PC-9 (cell line): ENCODE measurements around the gene EFNA3. TPM values are rescaled to one million over a fixed set of nuclear protein-coding genes. Genes with fewer than 3 reads are reported as not detected.

Experiments used
- BruUV-seq: library from RNA; stranded (reverse); fragments of 400-500 nt; replicated peaks from 2 replicates; lab custom pipeline; 2021; lab: Mats Ljungman, UMichigan
- CTCF ChIA-PET: fragments of 300-600 bp; sonication (Branson Sonifier 250); formaldehyde crosslinking; loops from one replicate; lab custom pipeline; 2022; ENCODE audit warnings: antibody characterized with exemption; lab: Charles Lee
- POLR2A ChIA-PET: fragments of 300-600 bp; sonication (Branson Sonifier 250); formaldehyde crosslinking; loops from one replicate; lab custom pipeline; 2022; ENCODE audit warnings: antibody characterized with exemption; ENCODE audit not compliant: unreplicated experiment; lab: Charles Lee
- DNase-seq, 2 experiments: peaks; one replicate each; pipeline versions ENCODE4 v3.0.0 to v3.0.0-alpha.2; 2015 to 2022; ENCODE audit warnings: mixed read lengths in 1 of 2
- H2AFZ ChIP-seq: fragments of 200-600 bp; sonication (generic); 2 replicates; pipeline ENCODE4 v1.8.1; 2017; ENCODE audit warnings: antibody characterized with exemption
- H3F3A ChIP-seq: fragments of 200-600 bp; sonication (generic); 2 replicates; pipeline ENCODE4 v1.8.1; 2017; ENCODE audit warnings: antibody characterized with exemption, mild to moderate bottlenecking, low read depth; ENCODE audit not compliant: insufficient read depth
- H3K27ac ChIP-seq: fragments of 200-600 bp; sonication (generic); 2 replicates; pipeline ENCODE4 v1.6.1; 2016; ENCODE audit warnings: mixed run types
- H3K27me3 ChIP-seq: fragments of 200-600 bp; sonication (generic); 2 replicates; pipeline ENCODE4 v1.6.1; 2016; ENCODE audit warnings: low read depth, mixed run types; ENCODE audit not compliant: insufficient read depth
- H3K36me3 ChIP-seq: fragments of 200-600 bp; sonication (generic); 2 replicates; pipeline ENCODE4 v1.6.1; 2016; ENCODE audit warnings: low read depth, mixed run types
- H3K4me1 ChIP-seq: fragments of 200-600 bp; sonication (generic); replicated peaks from 2 replicates; pipeline ENCODE4 v1.6.1; 2016; ENCODE audit warnings: mixed run types; ENCODE audit not compliant: insufficient read depth
- H3K4me2 ChIP-seq: fragments of 200-600 bp; sonication (generic); 2 replicates; pipeline ENCODE4 v1.6.1; 2017; ENCODE audit warnings: mixed run types
- H3K4me3 ChIP-seq: fragments of 200-600 bp; sonication (generic); 2 replicates; pipeline ENCODE4 v1.6.1; 2016; ENCODE audit warnings: mixed run types
- H3K79me2 ChIP-seq: fragments of 200-600 bp; sonication (generic); 2 replicates; pipeline ENCODE4 v1.6.1; 2017; ENCODE audit warnings: low read depth, mixed run types
- H3K9me2 ChIP-seq: fragments of 200-600 bp; sonication (generic); 2 replicates; pipeline ENCODE4 v1.8.1; 2017; ENCODE audit warnings: mild to moderate bottlenecking; ENCODE audit not compliant: insufficient read depth
- H3K9me3 ChIP-seq: fragments of 200-600 bp; sonication (generic); 2 replicates; pipeline ENCODE4 v1.8.1; 2016; ENCODE audit warnings: low read depth; ENCODE audit not compliant: insufficient read depth
- H4K20me1 ChIP-seq: fragments of 200-600 bp; sonication (generic); 2 replicates; pipeline ENCODE4 v1.8.1; 2017; ENCODE audit not compliant: insufficient read depth
- EZH2 ChIP-seq: fragments of 200-600 bp; sonication (generic); IDR thresholded peaks from 2 replicates; pipeline ENCODE4 v1.8.0; 2017; ENCODE audit warnings: antibody characterized with exemption, low read depth
- intact Hi-C: fragments of 100-400 bp; cut with micrococcal nuclease; formaldehyde crosslinking; loops from one replicate; pipeline ENCODE4 v1.10.0; 2022; ENCODE audit not compliant: unreplicated experiment
- total RNA-seq: library from RNA; stranded (reverse); gene quantifications from 2 replicates; pipeline ENCODE4 v1.2.3, GENCODE V29; 2021
- TF ChIP-seq, protein P1 (sequence below): fragments of 200-600 bp; sonication (generic); conservative IDR thresholded peaks from 2 replicates; pipeline ENCODE4 v1.6.1; 2017; ENCODE audit warnings: mixed run types, antibody characterized with exemption, mild to moderate bottlenecking, moderate library complexity

EFNA3 gene
- total RNA-seq, 1 experiment from 2014 or later, result 6.7 TPM

DNA sequence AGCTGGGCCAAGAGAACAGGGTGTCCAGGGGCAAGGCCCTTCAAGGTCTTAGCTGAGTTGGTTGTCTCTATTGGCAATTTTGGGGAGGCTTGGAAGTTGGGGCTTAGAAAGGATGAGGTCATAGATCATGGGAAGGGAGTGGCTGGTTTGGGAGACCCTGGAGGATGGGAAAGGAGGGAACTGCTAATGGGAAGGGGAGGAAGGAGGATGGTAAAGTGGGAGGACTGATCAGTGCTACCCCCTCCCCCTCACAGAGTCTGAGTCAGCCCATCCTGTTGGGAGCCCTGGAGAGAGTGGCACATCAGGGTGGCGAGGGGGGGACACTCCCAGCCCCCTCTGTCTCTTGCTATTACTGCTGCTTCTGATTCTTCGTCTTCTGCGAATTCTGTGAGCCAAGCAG is 10.0 kb upstream of the EFNA3 start:
- Histone ChIP-seq H3K4me1 (peaks cover 15% of the 10 kb centered on the region), H3K9me3 (no peaks in the 10 kb centered on the region), H3K9me2 (no peaks in the 10 kb centered on the region), H3K79me2 (peaks cover 13% of the 10 kb centered on the region), H3K27ac (no peak overlapping the region), H3K36me3 (no peaks in the 10 kb centered on the region), H3F3A (peaks cover 32% of the 10 kb centered on the region; the same call in 1 of the 2 replicates), H3K27me3 (no peaks in the 10 kb centered on the region), H3K4me3 (no peak overlapping the region), H3K4me2 (no peak overlapping the region), H2AFZ (no peak overlapping the region), H4K20me1 (peaks cover 7% of the 10 kb centered on the region; the same call in 1 of the 2 replicates)
- TF ChIP-seq EZH2, result no peak
- TF ChIP-seq, protein P1, sequence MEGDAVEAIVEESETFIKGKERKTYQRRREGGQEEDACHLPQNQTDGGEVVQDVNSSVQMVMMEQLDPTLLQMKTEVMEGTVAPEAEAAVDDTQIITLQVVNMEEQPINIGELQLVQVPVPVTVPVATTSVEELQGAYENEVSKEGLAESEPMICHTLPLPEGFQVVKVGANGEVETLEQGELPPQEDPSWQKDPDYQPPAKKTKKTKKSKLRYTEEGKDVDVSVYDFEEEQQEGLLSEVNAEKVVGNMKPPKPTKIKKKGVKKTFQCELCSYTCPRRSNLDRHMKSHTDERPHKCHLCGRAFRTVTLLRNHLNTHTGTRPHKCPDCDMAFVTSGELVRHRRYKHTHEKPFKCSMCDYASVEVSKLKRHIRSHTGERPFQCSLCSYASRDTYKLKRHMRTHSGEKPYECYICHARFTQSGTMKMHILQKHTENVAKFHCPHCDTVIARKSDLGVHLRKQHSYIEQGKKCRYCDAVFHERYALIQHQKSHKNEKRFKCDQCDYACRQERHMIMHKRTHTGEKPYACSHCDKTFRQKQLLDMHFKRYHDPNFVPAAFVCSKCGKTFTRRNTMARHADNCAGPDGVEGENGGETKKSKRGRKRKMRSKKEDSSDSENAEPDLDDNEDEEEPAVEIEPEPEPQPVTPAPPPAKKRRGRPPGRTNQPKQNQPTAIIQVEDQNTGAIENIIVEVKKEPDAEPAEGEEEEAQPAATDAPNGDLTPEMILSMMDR, result no peak
- no TSS peak for BruUV-seq
- intact Hi-C loops, result no loop called here
- POLR2A ChIA-PET, result interaction anchor here (0.6 kb wide), 1 partner anchor 50 kb away, joined by 3 read pairs; no protein-coding TSS in a partner anchor
- CTCF ChIA-PET, result interaction anchor here (0.7 kb wide), 1 partner anchor 31 kb away, joined by 6 read pairs; no protein-coding TSS in a partner anchor
- no peak for DNase-seq

- H3K9me3 ChIP-seq, result no peaks in the 10 kb centered on the region
- H3K4me1 ChIP-seq, result peaks cover 10% of the 10 kb centered on the region
- H3K27me3 ChIP-seq, result no peaks in the 10 kb centered on the region
- no peak overlapping the region for H3K27ac ChIP-seq
- no peaks in the 10 kb centered on the region for H3K9me2 ChIP-seq
- intact Hi-C loops, result no loop called here
- TF ChIP-seq, protein P1, result no peak
- no peak for TF ChIP-seq EZH2
- peaks cover 2% of the 10 kb centered on the region; the same call in 1 of the 2 replicates for H4K20me1 ChIP-seq
- no peak for DNase-seq
- BruUV-seq, result no TSS peak
- no peak overlapping the region for H3K4me2 ChIP-seq
- no peaks in the 10 kb centered on the region for H3K36me3 ChIP-seq
- peaks cover 7% of the 10 kb centered on the region for H3K79me2 ChIP-seq
- peaks cover 26% of the 10 kb centered on the region; the same call in 1 of the 2 replicates for H3F3A ChIP-seq
- no peak overlapping the region for H2AFZ ChIP-seq
- ChIA-PET CTCF (no interaction called here), POLR2A (interaction anchor here (0.6 kb wide), 1 partner anchor 182 kb away, joined by 3 read pairs; no protein-coding TSS in a partner anchor)
- no peak overlapping the region for H3K4me3 ChIP-seq
Measured at GRCh38 chr1:155069551-155070157, 9.0 kb upstream of the EFNA3 start.

DNA sequence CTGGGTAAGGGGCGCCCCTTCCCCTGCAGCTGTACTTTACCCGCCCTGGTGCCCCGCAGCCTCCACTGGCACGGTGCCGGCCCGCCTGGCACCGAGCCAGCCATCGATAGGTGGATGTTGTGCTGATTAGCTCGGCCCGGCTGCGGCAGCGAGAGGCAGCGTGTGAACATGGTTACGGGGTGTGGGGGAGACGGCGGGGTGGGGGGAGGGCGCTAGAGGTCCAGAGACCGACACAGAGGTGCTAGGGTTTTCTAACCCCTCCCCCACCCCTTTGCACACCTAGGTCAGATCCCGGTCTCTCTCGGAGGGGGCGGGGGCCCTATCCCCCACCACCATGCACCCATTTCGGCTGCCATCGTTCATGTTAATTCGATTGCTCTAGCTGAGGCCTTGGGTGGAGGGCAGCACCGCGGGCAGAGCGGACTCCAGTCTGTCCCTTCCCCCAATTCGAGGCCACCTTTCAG is 8.4 kb upstream of the EFNA3 start:
- Histone ChIP-seq H3F3A (peaks cover 25% of the 10 kb centered on the region; the same call in 1 of the 2 replicates), H3K9me3 (no peaks in the 10 kb centered on the region), H2AFZ (no peak overlapping the region), H3K36me3 (no peaks in the 10 kb centered on the region), H4K20me1 (no peaks in the 10 kb centered on the region; the same call in 1 of the 2 replicates), H3K4me1 (peaks cover 5% of the 10 kb centered on the region; the same call in 1 of the 2 replicates), H3K27ac (no peak overlapping the region), H3K4me2 (peak overlapping the region; percentile 74; the same call in 1 of the 2 replicates), H3K27me3 (no peaks in the 10 kb centered on the region), H3K4me3 (no peak overlapping the region; the same call in 1 of the 2 replicates), H3K79me2 (peaks cover 1% of the 10 kb centered on the region; the same call in 1 of the 2 replicates), H3K9me2 (no peaks in the 10 kb centered on the region)
- TF ChIP-seq EZH2, result no peak
- TF ChIP-seq, protein P1, result no peak
- no TSS peak for BruUV-seq
- ChIA-PET POLR2A (interaction anchor here (0.6 to 0.7 kb wide), 2 partner anchors 512 to 664 kb away, joined by 3 read pairs; partner anchors contain the start of gene UBE2Q1), CTCF (no interaction called here)
- no peak for DNase-seq
- intact Hi-C loops, result no loop called here
